Peyer's patch (tissue), 4 donors: ENCODE measurements around the gene PPY. TPM values are rescaled to one million over a fixed set of nuclear protein-coding genes. Genes with fewer than 3 reads are reported as not detected.
"Not testable (repeated sequence)": the region's sequence is repeated elsewhere in the genome, so short reads cannot be mapped to it uniquely, and the experiment has no call there.

ENCODE experiments used
- DNase-seq, 3 donors: peaks; one replicate each; pipeline ENCODE4 v3.0.0-alpha.2; 2017 to 2019
- H3K27ac ChIP-seq, 4 donors: fragments of 200-600 bp; sonication (generic); one replicate each; pipeline ENCODE4 v1.5.1; 2016 to 2019
- H3K27me3 ChIP-seq, 2 donors: fragments of 200-600 bp; sonication (generic); one replicate each; pipeline ENCODE4 v1.5.1; 2019
- H3K36me3 ChIP-seq, 3 donors: fragments of 200-600 bp; sonication (generic); one replicate each; pipeline ENCODE4 v1.5.1; 2016 to 2019
- H3K4me1 ChIP-seq, 4 donors: fragments of 200-600 bp; sonication (generic); one replicate each; pipeline ENCODE4 v1.5.1; 2016 to 2019
- H3K4me3 ChIP-seq, 4 donors: fragments of 200-600 bp; sonication (generic); 1 replicate in 3 of 4; 2 replicates in 1 of 4; pipeline ENCODE4 v1.5.1; 2016 to 2019; ENCODE audit warnings: mild to moderate bottlenecking in 1 of 4
- H3K9me3 ChIP-seq, 4 donors: fragments of 200-600 bp; sonication (generic); one replicate each; pipeline ENCODE4 v1.5.1; 2016 to 2019; ENCODE audit warnings: mild to moderate bottlenecking in 1 of 4
- POLR2A ChIP-seq, 2 donors: fragments of 450-650 bp; IDR thresholded peaks; one replicate each; pipeline ENCODE4 v1.5.1; 2017; ENCODE audit warnings: antibody characterized with exemption in 2 of 2, mild to moderate bottlenecking in 2 of 2, moderate library complexity in 2 of 2
- total RNA-seq, 4 donors: library from RNA; depleted of rRNA; stranded (reverse); fragments of >200 nt; gene quantifications; one replicate each; pipeline ENCODE4 v1.1.0, GENCODE V29; 2016
- TF ChIP-seq, protein P1 (sequence below), 6 experiments: fragments of 450-650 bp in 4 of 6; fragments of 200-600 bp in 2 of 6; sonication (generic) in 1 of 6; IDR thresholded peaks; one replicate each; pipeline ENCODE4 v1.5.1; 2017 to 2019; ENCODE audit warnings: antibody characterized with exemption in 6 of 6, mild to moderate bottlenecking in 3 of 6, moderate library complexity in 1 of 6

Gene PPY
- total RNA-seq, 4 donors from 2014 or later = not detected

- peaks cover 0 to under 1% (median 0%) of the 10 kb centered on the region in 4 donors for H3K4me1 ChIP-seq
Observed at GRCh38 chr17:43978078-43978477, 35.8 kb upstream of the PPY start.

GRCh38 chr17:43976963-43977837 lies 34.9 kb upstream of the PPY start:
- Histone ChIP-seq H3K4me3 (no peak overlapping the region), H3K4me1 (no peaks in the 10 kb centered on the region), H3K27ac (no peak overlapping the region), H3K36me3 (no peaks in the 10 kb centered on the region), H3K9me3 (no peaks in the 10 kb centered on the region), H3K27me3 (no peaks in the 10 kb centered on the region)
- TF ChIP-seq, protein P1, sequence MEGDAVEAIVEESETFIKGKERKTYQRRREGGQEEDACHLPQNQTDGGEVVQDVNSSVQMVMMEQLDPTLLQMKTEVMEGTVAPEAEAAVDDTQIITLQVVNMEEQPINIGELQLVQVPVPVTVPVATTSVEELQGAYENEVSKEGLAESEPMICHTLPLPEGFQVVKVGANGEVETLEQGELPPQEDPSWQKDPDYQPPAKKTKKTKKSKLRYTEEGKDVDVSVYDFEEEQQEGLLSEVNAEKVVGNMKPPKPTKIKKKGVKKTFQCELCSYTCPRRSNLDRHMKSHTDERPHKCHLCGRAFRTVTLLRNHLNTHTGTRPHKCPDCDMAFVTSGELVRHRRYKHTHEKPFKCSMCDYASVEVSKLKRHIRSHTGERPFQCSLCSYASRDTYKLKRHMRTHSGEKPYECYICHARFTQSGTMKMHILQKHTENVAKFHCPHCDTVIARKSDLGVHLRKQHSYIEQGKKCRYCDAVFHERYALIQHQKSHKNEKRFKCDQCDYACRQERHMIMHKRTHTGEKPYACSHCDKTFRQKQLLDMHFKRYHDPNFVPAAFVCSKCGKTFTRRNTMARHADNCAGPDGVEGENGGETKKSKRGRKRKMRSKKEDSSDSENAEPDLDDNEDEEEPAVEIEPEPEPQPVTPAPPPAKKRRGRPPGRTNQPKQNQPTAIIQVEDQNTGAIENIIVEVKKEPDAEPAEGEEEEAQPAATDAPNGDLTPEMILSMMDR (IDR thresholded peaks at IDR 0.05) = no peak
- no peak for TF ChIP-seq POLR2A (IDR thresholded peaks at IDR 0.05)
- no peak for DNase-seq

More at GRCh38 chr17:43978078-43978477, 35.8 kb upstream of the PPY start:
- H3K4me3 ChIP-seq = no peak overlapping the region
- DNase-seq = no peak
- H3K27ac ChIP-seq = no peak overlapping the region
- no peaks in the 10 kb centered on the region for H3K36me3 ChIP-seq
- no peaks in the 10 kb centered on the region for H3K9me3 ChIP-seq
- TF ChIP-seq, protein P1 (IDR thresholded peaks at IDR 0.05) = no peak
- TF ChIP-seq POLR2A (IDR thresholded peaks at IDR 0.05) = no peak
- H3K27me3 ChIP-seq = no peaks in the 10 kb centered on the region

GRCh38 chr17:43975898-43976297 lies 33.6 kb upstream of the PPY start:
- no peaks in the 10 kb centered on the region for H3K36me3 ChIP-seq
- H3K4me3 ChIP-seq = no peak overlapping the region
- H3K27ac ChIP-seq = no peak overlapping the region
- no peak for DNase-seq
- H3K4me1 ChIP-seq = no peaks in the 10 kb centered on the region
- TF ChIP-seq POLR2A (IDR thresholded peaks at IDR 0.05) = no peak
- TF ChIP-seq, protein P1 (IDR thresholded peaks at IDR 0.05) = no peak
- no peaks in the 10 kb centered on the region for H3K27me3 ChIP-seq
- no peaks in the 10 kb centered on the region for H3K9me3 ChIP-seq

- H3K36me3 ChIP-seq = no peaks in the 10 kb centered on the region
- no peak for DNase-seq
- H3K4me3 ChIP-seq = no peak overlapping the region
- H3K27ac ChIP-seq = no peak overlapping the region
- no peaks in the 10 kb centered on the region for H3K27me3 ChIP-seq
- no peaks in the 10 kb centered on the region for H3K4me1 ChIP-seq
- no peaks in the 10 kb centered on the region for H3K9me3 ChIP-seq
- TF ChIP-seq POLR2A (IDR thresholded peaks at IDR 0.05) = no peak
- TF ChIP-seq, protein P1 (IDR thresholded peaks at IDR 0.05) = no peak
Observed at GRCh38 chr17:43974382-43975266, 32.3 kb upstream of the PPY start.

- not testable (repeated sequence) for H3K9me3 ChIP-seq, H3K4me3 ChIP-seq, H3K4me1 ChIP-seq, DNase-seq, H3K36me3 ChIP-seq, H3K27me3 ChIP-seq, H3K27ac ChIP-seq
Observed at GRCh38 chr17:43972444-43973212, 30.4 kb upstream of the PPY start.

DNA sequence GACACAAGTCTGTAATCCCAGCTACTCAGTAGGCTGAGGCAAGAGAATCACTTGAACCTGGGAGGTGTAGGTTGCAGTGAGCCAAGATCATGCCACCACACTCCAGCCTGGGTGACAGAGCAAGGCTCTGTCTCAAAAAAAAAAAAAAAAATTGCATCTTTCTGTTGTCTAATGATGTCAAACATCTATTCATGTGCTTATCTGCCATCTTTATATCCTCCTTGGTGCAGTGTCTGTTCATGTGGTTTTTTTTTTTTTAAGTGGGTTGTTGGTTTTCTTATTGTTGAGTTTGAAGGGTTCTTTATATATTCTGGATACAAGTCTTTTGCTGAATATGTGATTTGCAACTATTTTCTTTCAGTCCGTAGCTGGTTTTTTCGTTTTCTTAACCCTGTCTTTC lies 29.2 kb upstream of the PPY start:
- H3K4me3 ChIP-seq, H3K9me3 ChIP-seq, H3K27me3 ChIP-seq, H3K4me1 ChIP-seq, H3K27ac ChIP-seq, DNase-seq, H3K36me3 ChIP-seq: not testable (repeated sequence)
